HepG2 (cell line): Measurements from ENCODE around the gene ACOT2. TPM values are rescaled to one million over a fixed set of nuclear protein-coding genes. Genes with fewer than 3 reads are reported as not detected.
"Not testable (repeated sequence)": the region's sequence is repeated elsewhere in the genome, so short reads cannot be mapped to it uniquely, and the experiment has no call there.

Experiments used
- ATAC-seq: fragments of 200-7000 bp; cut with Tn5 transposase; 3 replicates; pipeline ENCODE4 v1.9.1; 2020; ENCODE audit warnings: mild to moderate bottlenecking, moderate library complexity
- BruUV-seq: library from RNA; stranded (reverse); fragments of 400-500 nt; replicated peaks from 2 replicates; lab custom pipeline; 2021; lab: Mats Ljungman, UMichigan
- CTCF ChIA-PET: fragments of 300-600 bp; formaldehyde crosslinking; extraction: SDS; loops from one replicate; lab custom pipeline; 2021; ENCODE audit warnings: low total read pairs, inconsistent platforms, low intra/inter-chr PET ratio; lab: Yijun Ruan, JAX
- POLR2A ChIA-PET: fragments of 350-600 bp; sonication (Branson Sonifier 250); formaldehyde crosslinking; loops from one replicate; lab custom pipeline; 2020; ENCODE audit warnings: antibody characterized with exemption, inconsistent platforms; lab: Yijun Ruan, JAX
- DNase-seq: peaks from one replicate; pipeline ENCODE4 v3.0.0-alpha.2; 2015; ENCODE audit warnings: low spot score
- FAIRE-seq: peaks from 3 replicates; lab custom pipeline; 2011; peaks lifted over from hg19 to GRCh38; lab: Jason Lieb, UNC
- H2AFZ ChIP-seq: one replicate; pipeline ENCODE4 v1.6.1; 2011; ENCODE audit warnings: low read length, inconsistent platforms
- H3K27ac ChIP-seq: fragments of 300-600 bp; 3 replicates; pipeline ENCODE4 v1.8.0; 2011; ENCODE audit warnings: mixed run types, mild to moderate bottlenecking, mixed read lengths, low read length, inconsistent platforms; ENCODE audit not compliant: insufficient read depth; ENCODE audit errors: extremely low read length
- H3K27me3 ChIP-seq, 2 experiments: fragments of 200-600 bp in 1 of 2; 2 replicates in 1 of 2; 3 replicates in 1 of 2; pipeline versions ENCODE4 v1.6.0 to v1.8.0; 2011; ENCODE audit warnings: low read length in 2 of 2, mild to moderate bottlenecking in 2 of 2, moderate library complexity in 2 of 2, inconsistent platforms in 1 of 2; ENCODE audit not compliant: insufficient read depth in 2 of 2, control insufficient read depth in 1 of 2
- H3K36me3 ChIP-seq, 2 experiments: fragments of 200-600 bp in 1 of 2; replicated peaks in 1 of 2; 2 replicates in 1 of 2; 3 replicates in 1 of 2; pipeline versions ENCODE4 v1.5.1 to v1.8.0; 2011; ENCODE audit warnings: low read length in 2 of 2, inconsistent platforms in 1 of 2; ENCODE audit not compliant: insufficient read depth in 2 of 2, control insufficient read depth in 1 of 2
- H3K4me1 ChIP-seq: 2 replicates; pipeline ENCODE4 v1.5.1; 2012; ENCODE audit warnings: low read length, inconsistent platforms; ENCODE audit not compliant: insufficient read depth
- H3K4me2 ChIP-seq: 2 replicates; pipeline ENCODE4 v1.6.0; 2011; ENCODE audit warnings: low read depth, low read length, inconsistent platforms
- H3K4me3 ChIP-seq, 3 experiments: fragments of 200-600 bp in 1 of 3; sonication (generic), shearing (Covaris generic) in 1 of 3; replicated peaks in 1 of 3; 2 replicates each; pipeline ENCODE4 v1.5.1; 2011 to 2016; ENCODE audit warnings: low read length in 3 of 3, inconsistent platforms in 2 of 3, low read depth in 2 of 3, mild to moderate bottlenecking in 2 of 3, control low read depth in 1 of 3, mixed read lengths in 1 of 3; ENCODE audit not compliant: insufficient read depth in 1 of 3
- H3K79me2 ChIP-seq: one replicate; pipeline ENCODE4 v1.6.1; 2011; ENCODE audit warnings: low read length, inconsistent platforms; ENCODE audit not compliant: insufficient read depth
- H3K9ac ChIP-seq: 2 replicates; pipeline ENCODE4 v1.6.0; 2011; ENCODE audit warnings: mild to moderate bottlenecking, low read depth, low read length, inconsistent platforms; ENCODE audit not compliant: insufficient read depth
- H3K9me3 ChIP-seq: 2 replicates; pipeline ENCODE4 v1.5.1; 2012; ENCODE audit warnings: mild to moderate bottlenecking, low read length
- H4K20me1 ChIP-seq: 2 replicates; pipeline ENCODE4 v1.6.0; 2011; ENCODE audit warnings: inconsistent platforms, mild to moderate bottlenecking, low read length, moderate library complexity; ENCODE audit not compliant: insufficient read depth
- KDM2A ChIP-seq: sonication (generic); formaldehyde crosslinking; IDR thresholded peaks from 2 replicates; pipeline ENCODE4 v1.4.0; 2020; ENCODE audit warnings: low read depth, missing genetic modification reagents, borderline replicate concordance
- RAD21 ChIP-seq: fragments of 450-650 bp; formaldehyde crosslinking; IDR thresholded peaks from 2 replicates; pipeline ENCODE4 v1.5.0; 2020; ENCODE audit warnings: mild to moderate bottlenecking
- SAP130 ChIP-seq: IDR thresholded peaks from 2 replicates; pipeline ENCODE4 v1.6.1; 2016; ENCODE audit warnings: low read depth
- STAG1 ChIP-seq: sonication (generic); formaldehyde crosslinking; IDR thresholded peaks from 2 replicates; pipeline ENCODE4 v1.4.0; 2020; ENCODE audit warnings: missing genetic modification reagents
- TEAD3 ChIP-seq: optimal IDR thresholded peaks from 2 replicates; pipeline ENCODE3; 2016; ENCODE audit warnings: borderline replicate concordance
- YY1 ChIP-seq: IDR thresholded peaks from 2 replicates; pipeline ENCODE4 v1.6.1; 2011; ENCODE audit warnings: low read length, low read depth, moderate library complexity, mild to moderate bottlenecking; ENCODE audit not compliant: insufficient read depth, insufficient replicate concordance
- ZFY ChIP-seq: sonication (generic); formaldehyde crosslinking; IDR thresholded peaks from 2 replicates; pipeline ENCODE4 v1.4.0; 2020; ENCODE audit warnings: missing genetic modification reagents
- ZNF766 ChIP-seq: sonication (generic); formaldehyde crosslinking; IDR thresholded peaks from 2 replicates; pipeline ENCODE4 v1.5.0; 2020; ENCODE audit warnings: missing genetic modification reagents, borderline replicate concordance
- WGBS: methylation state at CpG from one replicate; pipeline ENCODE4 v1.1.6; 2017; ENCODE audit warnings: low lambda C conversion rate; 5-methylcytosine and 5-hydroxymethylcytosine counted together
- in situ Hi-C: cut with HindIII; loops from 2 replicates; pipeline ENCODE4 v1.10.0; 2017; ENCODE audit warnings: low pct_unique_long_range_greater_than_20kb; ENCODE audit not compliant: extremely low pct_ligation_motif_present
- intact Hi-C: fragments of 100-400 bp; cut with micrococcal nuclease; formaldehyde crosslinking; loops from one replicate; pipeline ENCODE4 v1.10.0; 2022; ENCODE audit not compliant: unreplicated experiment
- polyA plus RNA-seq, 8 experiments: library from polyadenylated mRNA; depleted of rRNA in 3 of 8; stranded (reverse) in 7 of 8; unstranded in 1 of 8; fragments of >200 nt; fragmentation: Illumina TruSeq in 4 of 8; extraction: Trizol in 4 of 8; gene quantifications; 2 replicates each; pipeline versions ENCODE4 v1.2.1 to v1.2.3, GENCODE V29; 2011 to 2016; ENCODE audit warnings: low read depth in 4 of 8, missing spikeins in 1 of 8, mixed read lengths in 1 of 8; ENCODE audit not compliant: insufficient read depth in 1 of 8
- total RNA-seq, 5 experiments: library from RNA; depleted of rRNA; stranded (reverse); fragments of >200 nt; fragmentation: Illumina TruSeq; extraction: Trizol; gene quantifications; 2 replicates each; pipeline ENCODE4 v1.2.3, GENCODE V29; 2016; ENCODE audit warnings: low read depth in 1 of 5
- TF ChIP-seq, protein P1 (sequence below): sonication (generic); formaldehyde crosslinking; IDR thresholded peaks from 2 replicates; pipeline ENCODE4 v1.5.1; 2020; ENCODE audit warnings: mild to moderate bottlenecking, missing genetic modification reagents, moderate library complexity
- TF ChIP-seq, protein P2 (sequence below): sonication (generic); IDR thresholded peaks from 2 replicates; pipeline ENCODE4 v1.6.1; 2016; ENCODE audit warnings: low read depth, borderline replicate concordance
- TF ChIP-seq, protein P3 (sequence below): sonication (generic); formaldehyde crosslinking; IDR thresholded peaks from 2 replicates; pipeline ENCODE4 v1.5.0; 2020; ENCODE audit warnings: mild to moderate bottlenecking, missing genetic modification reagents, moderate library complexity
- TF ChIP-seq, protein P4 (sequence below): IDR thresholded peaks from 2 replicates; pipeline ENCODE4 v1.6.1; 2018; ENCODE audit warnings: missing genetic modification reagents
- TF ChIP-seq, protein P5 (sequence below), 2 experiments: sonication (generic) in 1 of 2; formaldehyde crosslinking in 1 of 2; IDR thresholded peaks; 2 replicates each; pipeline versions ENCODE4 v1.4.0 to v1.6.1; 2018 to 2020; ENCODE audit warnings: missing genetic modification reagents in 2 of 2, borderline replicate concordance in 1 of 2, low read depth in 1 of 2, mild to moderate bottlenecking in 1 of 2, missing biosample characterization in 1 of 2

The ACOT2 gene
- total and polyA plus RNA-seq, 2 of the 13 experiments (the other 11 are each of a cell fraction or from before 2014, with no cell fraction given) = 60.0 to 110 TPM

DNA sequence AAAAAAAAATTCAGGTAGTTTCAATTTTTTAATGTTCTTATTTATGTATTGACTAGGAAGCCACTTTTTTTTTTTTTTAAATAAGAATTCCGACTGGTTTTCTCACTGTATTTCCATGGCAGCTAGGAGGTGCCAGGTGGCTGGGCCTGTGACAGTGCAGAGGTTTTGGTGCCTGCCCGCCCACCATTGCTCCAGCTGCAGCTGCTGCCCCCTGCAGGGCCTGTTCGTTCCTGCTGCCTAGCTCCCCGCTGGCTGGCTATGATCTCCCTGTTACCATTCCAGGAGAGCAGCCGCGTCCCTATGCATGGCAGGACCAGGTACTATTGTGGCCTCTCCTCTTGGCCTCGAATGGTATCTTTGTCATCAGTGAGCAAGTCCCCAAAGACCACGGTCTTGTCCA is 1.9 kb downstream of the ACOT2 start:
- intact Hi-C loops (loop anchor here (1.0 to 10.0 kb wide), 2 partner anchors 34 to 64 kb away; partner anchors contain the start of gene ACOT1), in situ Hi-C loops (loop anchor here (10.0 kb wide), 1 partner anchor 64 kb away; no protein-coding TSS in a partner anchor)
- peak overlapping the region; percentile 97 for H3K27ac ChIP-seq
- H3K36me3 ChIP-seq = peaks cover 1 to 15% of the 10 kb centered on the region in 2 experiments
- H3K9me3 ChIP-seq, H4K20me1 ChIP-seq, H3K27me3 ChIP-seq, H2AFZ ChIP-seq, BruUV-seq, DNase-seq: not testable (repeated sequence)
- CTCF ChIA-PET = interaction anchor here (1.0 to 3.0 kb wide), 3 partner anchors 31 to 62 kb away, joined by 3 to 12 read pairs (median 9); no protein-coding TSS in a partner anchor
- TF ChIP-seq ZFY (CRISPR knock-in tag) (0 out of 2 replicates have a peak, but pooled peaks have one; percentile 19), ZNF766 (CRISPR knock-in tag) (0 out of 2 replicates have a peak, but pooled peaks have one; percentile 10), TEAD3 (CRISPR knock-in tag) (peak; percentile 46), STAG1 (peak; percentile 57), RAD21 (CRISPR knock-in tag) (peak; percentile 63), SAP130 (CRISPR knock-in tag) (peak; percentile 55; the same call in 1 of the 2 replicates), YY1 (peak; percentile 62), KDM2A (CRISPR knock-in tag) (peak; percentile 34; the same call in 1 of the 2 replicates)
- TF ChIP-seq, protein P1, sequence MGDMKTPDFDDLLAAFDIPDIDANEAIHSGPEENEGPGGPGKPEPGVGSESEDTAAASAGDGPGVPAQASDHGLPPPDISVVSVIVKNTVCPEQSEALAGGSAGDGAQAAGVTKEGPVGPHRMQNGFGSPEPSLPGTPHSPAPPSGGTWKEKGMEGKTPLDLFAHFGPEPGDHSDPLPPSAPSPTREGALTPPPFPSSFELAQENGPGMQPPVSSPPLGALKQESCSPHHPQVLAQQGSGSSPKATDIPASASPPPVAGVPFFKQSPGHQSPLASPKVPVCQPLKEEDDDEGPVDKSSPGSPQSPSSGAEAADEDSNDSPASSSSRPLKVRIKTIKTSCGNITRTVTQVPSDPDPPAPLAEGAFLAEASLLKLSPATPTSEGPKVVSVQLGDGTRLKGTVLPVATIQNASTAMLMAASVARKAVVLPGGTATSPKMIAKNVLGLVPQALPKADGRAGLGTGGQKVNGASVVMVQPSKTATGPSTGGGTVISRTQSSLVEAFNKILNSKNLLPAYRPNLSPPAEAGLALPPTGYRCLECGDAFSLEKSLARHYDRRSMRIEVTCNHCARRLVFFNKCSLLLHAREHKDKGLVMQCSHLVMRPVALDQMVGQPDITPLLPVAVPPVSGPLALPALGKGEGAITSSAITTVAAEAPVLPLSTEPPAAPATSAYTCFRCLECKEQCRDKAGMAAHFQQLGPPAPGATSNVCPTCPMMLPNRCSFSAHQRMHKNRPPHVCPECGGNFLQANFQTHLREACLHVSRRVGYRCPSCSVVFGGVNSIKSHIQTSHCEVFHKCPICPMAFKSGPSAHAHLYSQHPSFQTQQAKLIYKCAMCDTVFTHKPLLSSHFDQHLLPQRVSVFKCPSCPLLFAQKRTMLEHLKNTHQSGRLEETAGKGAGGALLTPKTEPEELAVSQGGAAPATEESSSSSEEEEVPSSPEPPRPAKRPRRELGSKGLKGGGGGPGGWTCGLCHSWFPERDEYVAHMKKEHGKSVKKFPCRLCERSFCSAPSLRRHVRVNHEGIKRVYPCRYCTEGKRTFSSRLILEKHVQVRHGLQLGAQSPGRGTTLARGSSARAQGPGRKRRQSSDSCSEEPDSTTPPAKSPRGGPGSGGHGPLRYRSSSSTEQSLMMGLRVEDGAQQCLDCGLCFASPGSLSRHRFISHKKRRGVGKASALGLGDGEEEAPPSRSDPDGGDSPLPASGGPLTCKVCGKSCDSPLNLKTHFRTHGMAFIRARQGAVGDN (CRISPR knock-in tag) = peak; percentile 55
- TF ChIP-seq, protein P2, sequence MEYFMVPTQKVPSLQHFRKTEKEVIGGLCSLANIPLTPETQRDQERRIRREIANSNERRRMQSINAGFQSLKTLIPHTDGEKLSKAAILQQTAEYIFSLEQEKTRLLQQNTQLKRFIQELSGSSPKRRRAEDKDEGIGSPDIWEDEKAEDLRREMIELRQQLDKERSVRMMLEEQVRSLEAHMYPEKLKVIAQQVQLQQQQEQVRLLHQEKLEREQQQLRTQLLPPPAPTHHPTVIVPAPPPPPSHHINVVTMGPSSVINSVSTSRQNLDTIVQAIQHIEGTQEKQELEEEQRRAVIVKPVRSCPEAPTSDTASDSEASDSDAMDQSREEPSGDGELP = peak; percentile 9; the same call in 1 of the 2 replicates
- TF ChIP-seq, protein P3, sequence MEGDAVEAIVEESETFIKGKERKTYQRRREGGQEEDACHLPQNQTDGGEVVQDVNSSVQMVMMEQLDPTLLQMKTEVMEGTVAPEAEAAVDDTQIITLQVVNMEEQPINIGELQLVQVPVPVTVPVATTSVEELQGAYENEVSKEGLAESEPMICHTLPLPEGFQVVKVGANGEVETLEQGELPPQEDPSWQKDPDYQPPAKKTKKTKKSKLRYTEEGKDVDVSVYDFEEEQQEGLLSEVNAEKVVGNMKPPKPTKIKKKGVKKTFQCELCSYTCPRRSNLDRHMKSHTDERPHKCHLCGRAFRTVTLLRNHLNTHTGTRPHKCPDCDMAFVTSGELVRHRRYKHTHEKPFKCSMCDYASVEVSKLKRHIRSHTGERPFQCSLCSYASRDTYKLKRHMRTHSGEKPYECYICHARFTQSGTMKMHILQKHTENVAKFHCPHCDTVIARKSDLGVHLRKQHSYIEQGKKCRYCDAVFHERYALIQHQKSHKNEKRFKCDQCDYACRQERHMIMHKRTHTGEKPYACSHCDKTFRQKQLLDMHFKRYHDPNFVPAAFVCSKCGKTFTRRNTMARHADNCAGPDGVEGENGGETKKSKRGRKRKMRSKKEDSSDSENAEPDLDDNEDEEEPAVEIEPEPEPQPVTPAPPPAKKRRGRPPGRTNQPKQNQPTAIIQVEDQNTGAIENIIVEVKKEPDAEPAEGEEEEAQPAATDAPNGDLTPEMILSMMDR (CRISPR knock-in tag) = peak; percentile 78
- TF ChIP-seq, protein P4, sequence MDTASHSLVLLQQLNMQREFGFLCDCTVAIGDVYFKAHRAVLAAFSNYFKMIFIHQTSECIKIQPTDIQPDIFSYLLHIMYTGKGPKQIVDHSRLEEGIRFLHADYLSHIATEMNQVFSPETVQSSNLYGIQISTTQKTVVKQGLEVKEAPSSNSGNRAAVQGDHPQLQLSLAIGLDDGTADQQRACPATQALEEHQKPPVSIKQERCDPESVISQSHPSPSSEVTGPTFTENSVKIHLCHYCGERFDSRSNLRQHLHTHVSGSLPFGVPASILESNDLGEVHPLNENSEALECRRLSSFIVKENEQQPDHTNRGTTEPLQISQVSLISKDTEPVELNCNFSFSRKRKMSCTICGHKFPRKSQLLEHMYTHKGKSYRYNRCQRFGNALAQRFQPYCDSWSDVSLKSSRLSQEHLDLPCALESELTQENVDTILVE (CRISPR knock-in tag) = 0 out of 2 replicates have a peak, but pooled peaks have one; percentile 13
- TF ChIP-seq, protein P5, sequence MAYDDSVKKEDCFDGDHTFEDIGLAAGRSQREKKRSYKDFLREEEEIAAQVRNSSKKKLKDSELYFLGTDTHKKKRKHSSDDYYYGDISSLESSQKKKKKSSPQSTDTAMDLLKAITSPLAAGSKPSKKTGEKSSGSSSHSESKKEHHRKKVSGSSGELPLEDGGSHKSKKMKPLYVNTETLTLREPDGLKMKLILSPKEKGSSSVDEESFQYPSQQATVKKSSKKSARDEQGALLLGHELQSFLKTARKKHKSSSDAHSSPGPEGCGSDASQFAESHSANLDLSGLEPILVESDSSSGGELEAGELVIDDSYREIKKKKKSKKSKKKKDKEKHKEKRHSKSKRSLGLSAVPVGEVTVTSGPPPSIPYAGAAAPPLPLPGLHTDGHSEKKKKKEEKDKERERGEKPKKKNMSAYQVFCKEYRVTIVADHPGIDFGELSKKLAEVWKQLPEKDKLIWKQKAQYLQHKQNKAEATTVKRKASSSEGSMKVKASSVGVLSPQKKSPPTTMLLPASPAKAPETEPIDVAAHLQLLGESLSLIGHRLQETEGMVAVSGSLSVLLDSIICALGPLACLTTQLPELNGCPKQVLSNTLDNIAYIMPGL (CRISPR knock-in tag; IDR thresholded peaks at IDR 0.05; ENCODE audit: borderline replicate concordance in 1 of 2, low read depth in 1 of 2) = peak in 1 of 2 experiments; percentile 61; a peak in 2 of 4 replicates
- H3K9ac ChIP-seq = peak overlapping the region; percentile 92; the same call in 1 of the 2 replicates
- H3K79me2 ChIP-seq = peaks cover 27% of the 10 kb centered on the region
- WGBS = 1% methylated on average over 8 of the region's 8 CpGs
- H3K4me3 ChIP-seq = peak overlapping the region; percentile 63 to 76 (median 74); a peak in 5 of 6 replicates
- peak overlapping the region; percentile 86 for H3K4me2 ChIP-seq
- ATAC-seq (peak; percentile 70), FAIRE-seq (peak; percentile 97)
- POLR2A ChIA-PET = interaction anchor here (0.7 to 6.4 kb wide), 7 partner anchors 33 to 189 kb away, joined by 3 to 108 read pairs (median 4); partner anchors contain the start of genes ACOT1 and ACOT6
- H3K4me1 ChIP-seq = peaks cover 23% of the 10 kb centered on the region
